ENCODE measurements around the gene LRRC38. TPM values are rescaled to one million over a fixed set of nuclear protein-coding genes. Genes with fewer than 3 reads are reported as not detected.
"Not testable (repeated sequence)": the region's sequence is repeated elsewhere in the genome, so short reads cannot be mapped to it uniquely, and the experiment has no call there.

LRRC38 gene
- total RNA-seq, 1 donor from 2014 or later = not detected

DNA sequence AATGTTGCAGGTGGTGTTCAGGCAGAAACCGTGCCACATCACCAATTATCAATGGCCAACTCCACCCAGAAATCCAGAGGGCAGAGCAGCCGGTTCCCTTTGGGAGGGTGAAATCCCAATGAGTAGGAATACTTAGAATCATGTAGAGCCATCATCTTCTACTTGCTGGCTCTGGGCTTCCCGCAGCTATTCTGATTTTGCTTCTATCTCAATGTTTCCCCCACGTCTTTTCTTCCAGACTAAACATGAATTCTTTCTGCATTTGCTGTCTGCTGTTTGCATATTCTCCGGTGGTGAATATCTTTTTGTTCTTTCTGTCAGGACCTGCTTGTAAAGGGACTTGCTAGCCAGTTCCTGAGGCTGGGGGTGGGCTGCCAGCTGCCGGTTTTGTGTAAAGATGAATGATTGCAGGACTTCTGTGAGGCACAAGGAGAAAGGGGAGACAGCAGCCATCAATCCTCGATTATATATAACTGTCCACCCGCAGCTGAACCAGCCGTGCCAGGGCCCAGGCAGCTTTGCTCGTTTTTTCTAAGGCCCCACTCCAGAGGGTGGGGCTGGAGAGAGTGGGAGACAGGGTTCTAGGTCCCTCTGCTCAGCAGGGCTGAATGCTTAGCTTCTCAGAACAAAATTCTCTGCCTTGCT lies 70.3 kb downstream of the LRRC38 start:
- DNase-seq (ENCODE audit: low read depth) = peak; percentile 6
- Mint-ChIP-seq H3K27me3 (ENCODE audit: low read depth, unreplicated experiment) (no peaks in the 10 kb centered on the region), H3K9me3 (ENCODE audit: unreplicated experiment) (peaks cover 8% of the 10 kb centered on the region), H3K36me3 (ENCODE audit: low read depth, unreplicated experiment) (no peaks in the 10 kb centered on the region), H3K4me3 (ENCODE audit: unreplicated experiment) (no peak overlapping the region), H3K4me1 (ENCODE audit: low read depth, unreplicated experiment) (no peaks in the 10 kb centered on the region), H3K27ac (ENCODE audit: unreplicated experiment) (no peak overlapping the region)
- no peak overlapping the region for H3K4me2 ChIP-seq (ENCODE audit: low read length)
- H3K9ac ChIP-seq (ENCODE audit: low read length) = no peak overlapping the region
- no peak overlapping the region for H3K27ac ChIP-seq (ENCODE audit: low read depth, low read length)
- H3K79me2 ChIP-seq (ENCODE audit: insufficient read depth, low read length) = no peaks in the 10 kb centered on the region
- H3K9me3 ChIP-seq (ENCODE audit: insufficient read depth, low read depth, low read length) = no peaks in the 10 kb centered on the region
- no peaks in the 10 kb centered on the region for H3K27me3 ChIP-seq (ENCODE audit: insufficient read depth, low read length)
- TF ChIP-seq, protein P1, sequence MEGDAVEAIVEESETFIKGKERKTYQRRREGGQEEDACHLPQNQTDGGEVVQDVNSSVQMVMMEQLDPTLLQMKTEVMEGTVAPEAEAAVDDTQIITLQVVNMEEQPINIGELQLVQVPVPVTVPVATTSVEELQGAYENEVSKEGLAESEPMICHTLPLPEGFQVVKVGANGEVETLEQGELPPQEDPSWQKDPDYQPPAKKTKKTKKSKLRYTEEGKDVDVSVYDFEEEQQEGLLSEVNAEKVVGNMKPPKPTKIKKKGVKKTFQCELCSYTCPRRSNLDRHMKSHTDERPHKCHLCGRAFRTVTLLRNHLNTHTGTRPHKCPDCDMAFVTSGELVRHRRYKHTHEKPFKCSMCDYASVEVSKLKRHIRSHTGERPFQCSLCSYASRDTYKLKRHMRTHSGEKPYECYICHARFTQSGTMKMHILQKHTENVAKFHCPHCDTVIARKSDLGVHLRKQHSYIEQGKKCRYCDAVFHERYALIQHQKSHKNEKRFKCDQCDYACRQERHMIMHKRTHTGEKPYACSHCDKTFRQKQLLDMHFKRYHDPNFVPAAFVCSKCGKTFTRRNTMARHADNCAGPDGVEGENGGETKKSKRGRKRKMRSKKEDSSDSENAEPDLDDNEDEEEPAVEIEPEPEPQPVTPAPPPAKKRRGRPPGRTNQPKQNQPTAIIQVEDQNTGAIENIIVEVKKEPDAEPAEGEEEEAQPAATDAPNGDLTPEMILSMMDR (IDR thresholded peaks at IDR 0.05; ENCODE audit: insufficient read depth, low read depth, low read length) = no peak
- TF ChIP-seq EZH2 (IDR thresholded peaks at IDR 0.05; ENCODE audit: insufficient read depth, low read length) = no peak
- no peak for FAIRE-seq
- H3K4me1 ChIP-seq (ENCODE audit: insufficient read depth, low read length) = no peaks in the 10 kb centered on the region
- no peaks in the 10 kb centered on the region for H3K36me3 ChIP-seq (ENCODE audit: insufficient read depth, low read length)
- H3K4me3 ChIP-seq (ENCODE audit: insufficient read depth, low read depth, low read length) = no peak overlapping the region
- H2AFZ ChIP-seq (ENCODE audit: low read depth, low read length) = no peak overlapping the region
- no peaks in the 10 kb centered on the region for H4K20me1 ChIP-seq (ENCODE audit: insufficient read depth, low read length)

DNA sequence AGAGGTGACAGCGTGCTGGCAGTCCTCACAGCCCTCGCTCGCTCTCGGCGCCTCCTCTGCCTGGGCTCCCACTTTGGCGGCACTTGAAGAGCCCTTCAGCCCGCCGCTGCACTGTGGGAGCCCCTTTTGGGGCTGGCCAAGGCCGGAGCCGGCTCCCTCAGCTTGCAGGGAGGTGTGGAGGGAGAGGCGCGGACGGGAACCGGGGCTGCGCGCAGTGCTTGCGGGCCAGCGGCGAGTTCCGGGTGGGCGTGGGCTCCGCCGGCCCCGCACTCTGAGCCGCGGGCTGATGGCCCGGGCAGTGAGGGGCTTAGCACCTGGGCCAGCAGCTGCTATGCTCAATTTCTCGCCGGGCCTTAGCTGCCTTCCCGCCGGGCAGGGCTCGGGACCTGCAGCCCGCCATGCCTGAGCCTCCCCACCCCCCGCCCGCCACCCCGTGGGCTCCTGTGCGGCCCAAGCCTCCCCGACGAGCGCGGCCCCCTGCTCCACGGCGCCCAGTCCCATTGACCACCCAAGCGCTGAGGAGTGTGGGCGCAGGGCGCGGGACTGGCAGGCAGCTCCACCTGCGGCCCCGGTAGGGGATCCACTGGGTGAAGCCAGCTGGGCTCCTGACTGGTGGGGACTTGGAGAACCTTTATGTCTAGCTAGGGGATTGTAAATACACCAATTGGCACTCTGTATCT lies 74.6 kb downstream of the LRRC38 start:
- H3K36me3 ChIP-seq (ENCODE audit: insufficient read depth, low read length); H3K27me3 ChIP-seq (ENCODE audit: insufficient read depth, low read length); H3K27me3 Mint-ChIP-seq (ENCODE audit: low read depth, unreplicated experiment); H3K9ac ChIP-seq (ENCODE audit: low read length); FAIRE-seq; H3K27ac ChIP-seq (ENCODE audit: low read depth, low read length); H3K36me3 Mint-ChIP-seq (ENCODE audit: low read depth, unreplicated experiment); H3K27ac Mint-ChIP-seq (ENCODE audit: unreplicated experiment); H3K9me3 ChIP-seq (ENCODE audit: insufficient read depth, low read depth, low read length); H3K4me3 ChIP-seq (ENCODE audit: insufficient read depth, low read depth, low read length); H2AFZ ChIP-seq (ENCODE audit: low read depth, low read length); DNase-seq (ENCODE audit: low read depth); H3K4me1 ChIP-seq (ENCODE audit: insufficient read depth, low read length); H3K4me1 Mint-ChIP-seq (ENCODE audit: low read depth, unreplicated experiment); H3K4me3 Mint-ChIP-seq (ENCODE audit: unreplicated experiment); H4K20me1 ChIP-seq (ENCODE audit: insufficient read depth, low read length); H3K79me2 ChIP-seq (ENCODE audit: insufficient read depth, low read length); H3K4me2 ChIP-seq (ENCODE audit: low read length): not testable (repeated sequence)
- peaks cover 12% of the 10 kb centered on the region for H3K9me3 Mint-ChIP-seq (ENCODE audit: unreplicated experiment)

DNA sequence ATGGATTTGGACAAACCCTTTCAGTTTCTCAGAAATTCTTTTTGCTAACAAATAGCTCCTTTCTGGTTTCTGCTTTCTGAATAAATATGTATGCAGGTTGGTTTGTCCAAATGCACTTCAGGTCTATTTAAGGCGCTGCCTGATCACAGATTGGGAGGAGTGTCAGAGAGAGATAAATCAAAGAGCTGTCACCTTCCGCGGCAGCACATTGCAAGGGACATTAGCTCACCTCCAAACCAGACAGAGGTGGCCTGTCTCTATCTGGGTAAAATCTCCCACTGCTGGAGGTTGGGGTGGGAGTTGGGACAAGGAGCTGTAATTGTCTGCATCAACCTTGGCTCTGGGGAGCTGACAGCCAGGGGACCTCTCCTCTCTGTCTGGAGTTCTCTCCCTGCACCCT lies 78.3 kb downstream of the LRRC38 start:
- no peak overlapping the region for H3K9ac ChIP-seq (ENCODE audit: low read length)
- no peaks in the 10 kb centered on the region for H3K4me1 Mint-ChIP-seq (ENCODE audit: low read depth, unreplicated experiment)
- H3K27me3 ChIP-seq (ENCODE audit: insufficient read depth, low read length) = no peaks in the 10 kb centered on the region
- no peaks in the 10 kb centered on the region for H3K27me3 Mint-ChIP-seq (ENCODE audit: low read depth, unreplicated experiment)
- H4K20me1 ChIP-seq (ENCODE audit: insufficient read depth, low read length) = no peaks in the 10 kb centered on the region
- no peak overlapping the region for H3K27ac Mint-ChIP-seq (ENCODE audit: unreplicated experiment)
- peaks cover 18% of the 10 kb centered on the region for H3K9me3 Mint-ChIP-seq (ENCODE audit: unreplicated experiment)
- no peaks in the 10 kb centered on the region for H3K36me3 Mint-ChIP-seq (ENCODE audit: low read depth, unreplicated experiment)
- no peak for TF ChIP-seq EZH2 (IDR thresholded peaks at IDR 0.05; ENCODE audit: insufficient read depth, low read length)
- TF ChIP-seq, protein P1 (IDR thresholded peaks at IDR 0.05; ENCODE audit: insufficient read depth, low read depth, low read length) = no peak
- FAIRE-seq = no peak
- no peak for DNase-seq (ENCODE audit: low read depth)
- H3K4me1 ChIP-seq (ENCODE audit: insufficient read depth, low read length) = no peaks in the 10 kb centered on the region
- H3K4me3 ChIP-seq (ENCODE audit: insufficient read depth, low read depth, low read length) = no peak overlapping the region
- H3K4me3 Mint-ChIP-seq (ENCODE audit: unreplicated experiment) = no peak overlapping the region
- no peaks in the 10 kb centered on the region for H3K79me2 ChIP-seq (ENCODE audit: insufficient read depth, low read length)
- H3K9me3 ChIP-seq (ENCODE audit: insufficient read depth, low read depth, low read length) = peaks cover 2% of the 10 kb centered on the region
- H3K27ac ChIP-seq (ENCODE audit: low read depth, low read length) = no peak overlapping the region
- H3K36me3 ChIP-seq (ENCODE audit: insufficient read depth, low read length) = no peaks in the 10 kb centered on the region
- H3K4me2 ChIP-seq (ENCODE audit: low read length) = no peak overlapping the region
- H2AFZ ChIP-seq (ENCODE audit: low read depth, low read length) = no peak overlapping the region

DNA sequence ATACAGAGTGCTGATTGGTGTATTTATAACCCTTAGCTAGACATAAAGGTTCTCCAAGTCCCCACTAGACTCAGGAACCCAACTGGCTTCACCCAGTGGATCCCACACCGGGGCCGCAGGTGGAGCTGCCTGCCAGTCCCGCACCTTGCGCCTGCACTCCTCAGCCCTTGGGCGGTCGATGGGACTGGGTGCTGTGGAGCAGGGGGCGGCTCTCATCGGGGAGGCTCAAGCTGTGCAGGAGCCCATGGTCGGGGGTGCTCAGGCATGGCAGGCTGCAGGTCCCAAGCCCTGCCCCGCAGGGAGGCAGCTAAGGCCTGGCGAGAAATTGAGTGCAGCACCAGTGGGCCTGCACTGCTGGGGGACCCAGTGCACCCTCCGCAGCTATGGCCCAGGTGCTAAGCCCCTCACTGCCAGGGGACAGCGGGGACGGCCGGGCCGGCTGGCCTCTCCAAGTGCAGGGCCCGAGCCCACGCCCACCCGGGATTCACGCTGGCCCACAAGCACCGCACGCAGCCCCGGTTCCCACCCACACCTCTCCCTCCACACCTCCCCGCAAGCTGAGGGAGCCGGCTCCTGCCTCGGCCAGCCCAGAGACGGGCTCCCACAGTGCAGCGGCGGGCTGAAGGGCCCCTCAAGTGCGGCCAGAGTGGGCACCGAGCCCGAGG lies 80.0 kb downstream of the LRRC38 start:
- H3K4me3 ChIP-seq (ENCODE audit: insufficient read depth, low read depth, low read length); H3K79me2 ChIP-seq (ENCODE audit: insufficient read depth, low read length); H3K27me3 Mint-ChIP-seq (ENCODE audit: low read depth, unreplicated experiment); H3K36me3 Mint-ChIP-seq (ENCODE audit: low read depth, unreplicated experiment); H3K9me3 ChIP-seq (ENCODE audit: insufficient read depth, low read depth, low read length); H2AFZ ChIP-seq (ENCODE audit: low read depth, low read length); H3K4me1 ChIP-seq (ENCODE audit: insufficient read depth, low read length); H3K4me3 Mint-ChIP-seq (ENCODE audit: unreplicated experiment); H3K27ac ChIP-seq (ENCODE audit: low read depth, low read length); H4K20me1 ChIP-seq (ENCODE audit: insufficient read depth, low read length); FAIRE-seq; H3K36me3 ChIP-seq (ENCODE audit: insufficient read depth, low read length); H3K4me1 Mint-ChIP-seq (ENCODE audit: low read depth, unreplicated experiment); H3K27me3 ChIP-seq (ENCODE audit: insufficient read depth, low read length); H3K4me2 ChIP-seq (ENCODE audit: low read length); DNase-seq (ENCODE audit: low read depth); H3K27ac Mint-ChIP-seq (ENCODE audit: unreplicated experiment); H3K9ac ChIP-seq (ENCODE audit: low read length): not testable (repeated sequence)
- H3K9me3 Mint-ChIP-seq (ENCODE audit: unreplicated experiment) = peaks cover 18% of the 10 kb centered on the region
